ENCODE results near the gene ANKRD23. TPM values are rescaled to one million over a fixed set of nuclear protein-coding genes. Genes with fewer than 3 reads are reported as not detected.

Gene ANKRD23
- total and polyA plus RNA-seq, 2 of the 13 experiments (the other 11 are each of a cell fraction or from before 2014, with no cell fraction given) = 1.5 to 1.6 TPM

GRCh38 chr2:96872591-96873349, 28.9 kb upstream of the ANKRD23 start:
- H3K4me3 ChIP-seq (replicated peaks in 1 of 3; ENCODE audit: insufficient read depth in 1 of 3, low read depth in 2 of 3, low read length in 3 of 3) = no peak overlapping the region
- FAIRE-seq = no peak
- 29% methylated on average over 14 of the region's 14 CpGs for WGBS (ENCODE audit: low lambda C conversion rate)
- no peak for ATAC-seq
- no peaks in the 10 kb centered on the region for H3K9me3 ChIP-seq (ENCODE audit: low read length)
- no TSS peak for BruUV-seq (replicated peaks)
- peaks cover 18% of the 10 kb centered on the region for H3K4me1 ChIP-seq (ENCODE audit: insufficient read depth, low read length)
- H3K79me2 ChIP-seq (ENCODE audit: insufficient read depth, low read length) = peaks cover 7% of the 10 kb centered on the region
- POLR2A ChIA-PET = interaction anchor here (0.7 to 3.1 kb wide), 3 partner anchors 11 to 93 kb away, joined by 3 to 17 read pairs (median 3); partner anchors contain the start of gene ANKRD39
- H3K27me3 ChIP-seq (ENCODE audit: control insufficient read depth in 1 of 2, insufficient read depth in 2 of 2, low read length in 2 of 2) = peaks cover 20 to 61% of the 10 kb centered on the region in 2 experiments
- in situ Hi-C loops (cut with HindIII; ENCODE audit: extremely low pct_ligation_motif_present, low pct_unique_long_range_greater_than_20kb) = no loop called here
- H2AFZ ChIP-seq (ENCODE audit: low read length) = no peak overlapping the region
- intact Hi-C loops (cut with micrococcal nuclease; ENCODE audit: unreplicated experiment) = no loop called here
- peak overlapping the region; percentile 1; the same call in 1 of the 2 replicates for H3K4me2 ChIP-seq (ENCODE audit: low read depth, low read length)
- CTCF ChIA-PET (ENCODE audit: low intra/inter-chr PET ratio, low total read pairs) = no interaction called here
- no peaks in the 10 kb centered on the region for H3K36me3 ChIP-seq (replicated peaks in 1 of 2; ENCODE audit: control insufficient read depth in 1 of 2, insufficient read depth in 2 of 2, low read length in 2 of 2)
- H4K20me1 ChIP-seq (ENCODE audit: insufficient read depth, low read length) = no peaks in the 10 kb centered on the region
- no peak overlapping the region for H3K27ac ChIP-seq (ENCODE audit: extremely low read length, insufficient read depth, low read length)
- no peak overlapping the region for H3K9ac ChIP-seq (ENCODE audit: insufficient read depth, low read depth, low read length)
- DNase-seq (ENCODE audit: low spot score) = no peak
- TF ChIP-seq TARDBP (CRISPR knock-in tag; IDR thresholded peaks at IDR 0.05) (no peak), JUNB (CRISPR knock-in tag; IDR thresholded peaks at IDR 0.05; ENCODE audit: borderline replicate concordance) (no peak), JARID2 (CRISPR knock-in tag; IDR thresholded peaks at IDR 0.05; ENCODE audit: insufficient replicate concordance) (no peak), TAF15 (IDR thresholded peaks at IDR 0.05; ENCODE audit: low read depth, low read length, poor library complexity, severe bottlenecking) (no peak), ZNF607 (CRISPR knock-in tag; IDR thresholded peaks at IDR 0.05; ENCODE audit: borderline replicate concordance) (no peak), ZMYM3 (CRISPR knock-in tag; IDR thresholded peaks at IDR 0.05) (0 out of 2 replicates have a peak, but pooled peaks have one; percentile 19), ZNF205 (CRISPR knock-in tag; IDR thresholded peaks at IDR 0.05) (no peak), ZNF609 (CRISPR knock-in tag; IDR thresholded peaks at IDR 0.05; ENCODE audit: borderline replicate concordance) (no peak), MYNN (CRISPR knock-in tag; IDR thresholded peaks at IDR 0.05; ENCODE audit: low read depth) (no peak), HBP1 (CRISPR knock-in tag; IDR thresholded peaks at IDR 0.05; ENCODE audit: low read depth) (no peak), ZSCAN29 (CRISPR knock-in tag; conservative IDR thresholded peaks at IDR 0.05) (no peak), SAFB2 (CRISPR knock-in tag; IDR thresholded peaks at IDR 0.05; ENCODE audit: borderline replicate concordance, low read depth) (no peak), FIP1L1 (IDR thresholded peaks at IDR 0.05; ENCODE audit: borderline replicate concordance, insufficient read depth, low read depth, low read length) (no peak), SMARCE1 (IDR thresholded peaks at IDR 0.05; ENCODE audit: borderline replicate concordance) (no peak), SNAPC2 (CRISPR knock-in tag; IDR thresholded peaks at IDR 0.05) (no peak), PHF20 (CRISPR knock-in tag; IDR thresholded peaks at IDR 0.05) (no peak), MAX (IDR thresholded peaks at IDR 0.05) (no peak)

All from HepG2 (cell line).